ENCODE measurements around the gene FBLN2. TPM values are rescaled to one million over a fixed set of nuclear protein-coding genes. Genes with fewer than 3 reads are reported as not detected.

Gene FBLN2
- polyA plus RNA-seq, 1 experiment, result 248 TPM

DNA sequence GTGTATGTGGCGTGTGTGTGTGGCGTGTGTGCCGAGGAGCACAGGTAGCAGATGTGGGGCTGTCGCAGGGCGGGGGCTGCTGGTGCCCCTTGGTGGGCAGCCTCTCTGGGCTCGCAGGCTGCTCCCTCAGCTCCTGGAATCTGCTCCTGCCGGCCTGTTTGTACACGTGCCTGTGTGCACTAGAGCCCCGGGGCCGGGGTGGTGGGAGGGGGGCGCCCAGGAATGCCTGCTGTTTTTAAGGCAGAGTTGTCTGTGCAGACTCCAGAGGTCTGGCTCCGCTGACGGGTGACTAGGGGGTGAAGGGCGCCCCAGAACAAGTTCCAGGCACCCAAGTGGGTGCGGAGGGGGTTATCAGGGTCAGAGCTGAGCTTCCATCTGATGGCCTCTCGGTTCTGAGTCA, 112.2 kb downstream of the FBLN2 start:
- TF ChIP-seq, protein P1, sequence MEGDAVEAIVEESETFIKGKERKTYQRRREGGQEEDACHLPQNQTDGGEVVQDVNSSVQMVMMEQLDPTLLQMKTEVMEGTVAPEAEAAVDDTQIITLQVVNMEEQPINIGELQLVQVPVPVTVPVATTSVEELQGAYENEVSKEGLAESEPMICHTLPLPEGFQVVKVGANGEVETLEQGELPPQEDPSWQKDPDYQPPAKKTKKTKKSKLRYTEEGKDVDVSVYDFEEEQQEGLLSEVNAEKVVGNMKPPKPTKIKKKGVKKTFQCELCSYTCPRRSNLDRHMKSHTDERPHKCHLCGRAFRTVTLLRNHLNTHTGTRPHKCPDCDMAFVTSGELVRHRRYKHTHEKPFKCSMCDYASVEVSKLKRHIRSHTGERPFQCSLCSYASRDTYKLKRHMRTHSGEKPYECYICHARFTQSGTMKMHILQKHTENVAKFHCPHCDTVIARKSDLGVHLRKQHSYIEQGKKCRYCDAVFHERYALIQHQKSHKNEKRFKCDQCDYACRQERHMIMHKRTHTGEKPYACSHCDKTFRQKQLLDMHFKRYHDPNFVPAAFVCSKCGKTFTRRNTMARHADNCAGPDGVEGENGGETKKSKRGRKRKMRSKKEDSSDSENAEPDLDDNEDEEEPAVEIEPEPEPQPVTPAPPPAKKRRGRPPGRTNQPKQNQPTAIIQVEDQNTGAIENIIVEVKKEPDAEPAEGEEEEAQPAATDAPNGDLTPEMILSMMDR (IDR thresholded peaks at IDR 0.05; ENCODE audit: insufficient read depth, low read depth, low read length), result no peak
- POLR2A ChIA-PET, result no interaction called here
- no peak for DNase-seq (ENCODE audit: low read depth)
- CTCF ChIA-PET, result interaction anchor here (1.2 to 1.5 kb wide), 3 partner anchors 10 to 165 kb away, joined by 3 to 6 read pairs (median 4); no protein-coding TSS in a partner anchor
- Histone ChIP-seq H3K4me3 (ENCODE audit: low read depth, low read length) (no peak overlapping the region), H3K27me3 (ENCODE audit: control insufficient read depth, insufficient read depth, low read length) (peaks cover 13% of the 10 kb centered on the region), H3K36me3 (ENCODE audit: control insufficient read depth, insufficient read depth, low read length) (no peaks in the 10 kb centered on the region)

DNA sequence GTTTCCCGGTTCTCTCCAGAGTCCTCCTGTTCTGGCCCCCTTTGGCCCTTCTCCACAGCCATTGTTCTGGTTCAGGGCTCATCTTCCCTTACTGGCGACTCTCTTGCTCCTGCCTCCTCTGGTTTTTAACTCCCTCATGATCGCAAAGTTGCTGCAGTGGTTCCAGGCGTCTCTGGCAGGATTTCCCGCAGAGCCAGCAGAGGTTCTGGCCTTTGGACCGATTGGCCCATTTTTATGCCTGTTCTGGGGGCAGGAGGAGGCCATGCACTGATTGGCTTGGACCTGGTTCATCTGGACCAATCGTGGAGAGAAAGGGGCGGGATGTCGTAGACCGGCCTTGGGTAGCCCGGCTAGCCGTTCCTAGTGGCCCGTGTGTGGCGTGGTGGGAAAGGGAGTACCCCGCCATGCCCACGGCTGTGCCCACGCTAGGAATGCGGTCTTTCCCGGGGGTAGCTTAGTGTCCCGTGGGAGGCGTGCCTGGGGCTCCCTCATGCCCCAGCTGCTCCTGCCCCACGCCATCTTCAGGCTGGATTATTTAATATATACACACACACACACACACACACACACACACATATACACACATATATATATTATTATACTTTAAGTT, 113.4 kb downstream of the FBLN2 start:
- peaks cover 9% of the 10 kb centered on the region for H3K27me3 ChIP-seq (ENCODE audit: control insufficient read depth, insufficient read depth, low read length)
- no peaks in the 10 kb centered on the region for H3K36me3 ChIP-seq (ENCODE audit: control insufficient read depth, insufficient read depth, low read length)
- no peak for DNase-seq (ENCODE audit: low read depth)
- TF ChIP-seq, protein P1 (IDR thresholded peaks at IDR 0.05; ENCODE audit: insufficient read depth, low read depth, low read length), result no peak
- no peak overlapping the region for H3K4me3 ChIP-seq (ENCODE audit: low read depth, low read length)
- ChIA-PET CTCF (interaction anchor here (0.6 kb wide), 1 partner anchor 15 kb away, joined by 3 read pairs; no protein-coding TSS in a partner anchor), POLR2A (no interaction called here)

DNA sequence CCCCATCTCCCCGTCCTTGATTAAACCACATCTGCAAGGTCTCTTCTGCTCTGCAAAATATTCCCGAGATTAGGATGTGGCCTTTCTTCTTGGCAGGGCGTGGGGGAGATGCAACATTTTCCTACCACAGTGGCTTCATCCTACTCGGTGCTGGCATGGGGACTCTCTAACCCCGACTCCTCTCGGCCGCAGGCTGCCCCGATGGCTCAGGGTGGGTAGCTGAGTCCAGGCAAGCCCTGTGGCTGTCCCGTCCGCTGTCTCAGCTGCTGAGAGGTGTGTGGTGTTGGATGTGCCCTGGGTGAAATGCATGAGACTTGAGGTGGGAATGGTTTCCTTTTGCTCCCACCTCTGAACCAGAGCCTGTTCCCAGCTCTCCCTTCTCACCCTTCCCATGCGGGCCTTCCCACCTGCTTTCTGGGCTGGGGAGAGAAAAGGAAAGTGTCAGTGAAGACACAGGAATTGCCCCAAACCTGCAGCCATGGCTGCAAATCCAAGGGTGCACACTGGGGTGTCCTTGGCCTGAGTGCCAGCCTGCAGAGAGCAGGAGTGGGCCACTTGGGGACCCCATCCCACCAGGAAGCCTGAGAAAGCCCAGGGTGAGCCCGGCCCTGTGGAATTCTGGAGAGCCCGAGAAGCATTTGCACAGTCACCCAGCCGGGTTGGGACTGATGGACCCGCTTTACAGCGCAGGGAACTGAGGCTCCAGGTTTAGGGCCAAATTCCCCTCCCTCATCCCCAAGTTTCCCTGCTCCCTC, 115.0 kb downstream of the FBLN2 start:
- peaks cover 6% of the 10 kb centered on the region for H3K27me3 ChIP-seq (ENCODE audit: control insufficient read depth, insufficient read depth, low read length)
- TF ChIP-seq, protein P1 (IDR thresholded peaks at IDR 0.05; ENCODE audit: insufficient read depth, low read depth, low read length), result no peak
- CTCF ChIA-PET, result interaction anchor here (2.3 kb wide), 1 partner anchor 9 kb away, joined by 7 read pairs; no protein-coding TSS in a partner anchor
- H3K36me3 ChIP-seq (ENCODE audit: control insufficient read depth, insufficient read depth, low read length), result no peaks in the 10 kb centered on the region
- no peak overlapping the region for H3K4me3 ChIP-seq (ENCODE audit: low read depth, low read length)
- POLR2A ChIA-PET, result no interaction called here
- DNase-seq (ENCODE audit: low read depth), result no peak

DNA sequence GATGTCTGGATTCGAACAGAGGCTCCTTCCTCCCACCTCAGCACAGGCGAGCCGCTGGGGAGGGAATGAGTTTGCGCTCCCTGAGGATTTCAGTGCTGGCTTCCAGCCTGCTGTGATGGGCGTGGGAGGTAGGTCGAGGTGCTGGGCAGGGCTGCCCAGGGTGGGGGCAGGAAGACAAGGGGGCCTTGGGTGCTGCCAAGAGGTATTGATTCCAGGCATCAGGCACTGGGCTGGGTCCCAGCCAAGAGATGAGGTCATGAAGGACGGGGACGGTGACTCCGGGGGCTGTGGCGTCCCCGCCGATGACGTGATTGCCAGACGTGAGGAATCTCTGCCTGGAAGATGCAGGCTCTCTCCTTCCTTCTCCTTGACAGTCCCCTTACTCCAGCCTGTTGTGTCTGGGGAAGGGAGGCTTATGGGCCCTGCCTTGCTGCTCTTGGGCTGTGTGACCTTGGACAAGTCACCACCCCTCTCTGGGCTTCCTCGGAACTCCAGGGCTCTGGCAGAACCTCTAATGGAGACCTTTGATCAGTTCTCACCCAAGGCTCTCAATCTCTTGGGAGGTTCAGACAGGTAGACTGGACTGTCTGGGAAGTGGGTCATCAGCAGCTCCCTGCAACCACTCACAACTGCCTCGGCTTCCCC, 116.8 kb downstream of the FBLN2 start:
- peaks cover 3% of the 10 kb centered on the region for H3K27me3 ChIP-seq (ENCODE audit: control insufficient read depth, insufficient read depth, low read length)
- DNase-seq (ENCODE audit: low read depth), result no peak
- ChIA-PET POLR2A (no interaction called here), CTCF (interaction anchor here (1.7 to 2.6 kb wide), 2 partner anchors 8 to 10 kb away, joined by 7 to 10 read pairs; no protein-coding TSS in a partner anchor)
- H3K4me3 ChIP-seq (ENCODE audit: low read depth, low read length), result no peak overlapping the region
- H3K36me3 ChIP-seq (ENCODE audit: control insufficient read depth, insufficient read depth, low read length), result no peaks in the 10 kb centered on the region
- TF ChIP-seq, protein P1 (IDR thresholded peaks at IDR 0.05; ENCODE audit: insufficient read depth, low read depth, low read length), result no peak

DNA sequence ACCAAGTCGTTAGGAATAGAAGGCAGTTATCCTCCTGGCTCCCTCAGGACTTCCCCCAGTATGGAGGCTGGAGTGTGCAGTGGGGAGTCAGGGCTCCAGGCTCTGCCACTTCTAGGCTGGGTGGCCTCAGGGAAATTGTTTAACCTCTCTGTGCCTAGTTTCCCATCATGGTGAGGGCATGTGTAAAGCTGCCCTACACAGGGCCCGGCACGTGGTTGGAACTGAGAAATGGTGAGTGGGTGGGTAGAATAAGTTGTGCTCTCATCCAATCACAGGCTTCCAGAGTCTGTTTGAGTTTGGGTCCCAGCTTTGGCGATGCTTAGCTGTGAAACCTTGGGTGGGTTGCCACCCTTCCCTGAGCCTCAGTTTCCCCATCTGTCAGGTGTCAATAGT, 117.3 kb downstream of the FBLN2 start:
- no peak for DNase-seq (ENCODE audit: low read depth)
- Histone ChIP-seq H3K27me3 (ENCODE audit: control insufficient read depth, insufficient read depth, low read length) (peaks cover 3% of the 10 kb centered on the region), H3K36me3 (ENCODE audit: control insufficient read depth, insufficient read depth, low read length) (no peaks in the 10 kb centered on the region), H3K4me3 (ENCODE audit: low read depth, low read length) (no peak overlapping the region)
- CTCF ChIA-PET, result interaction anchor here (1.7 to 2.6 kb wide), 2 partner anchors 8 to 11 kb away, joined by 7 to 10 read pairs; no protein-coding TSS in a partner anchor
- TF ChIP-seq, protein P1 (IDR thresholded peaks at IDR 0.05; ENCODE audit: insufficient read depth, low read depth, low read length), result no peak
- POLR2A ChIA-PET, result no interaction called here
